Right renal cortex interstitium (tissue), 3 donors: ENCODE results near the gene AKAP7. TPM values are rescaled to one million over a fixed set of nuclear protein-coding genes. Genes with fewer than 3 reads are reported as not detected.

Experiments used
- DNase-seq, 3 donors: peaks; one replicate each; pipeline ENCODE4 v3.0.0-alpha.2; 2013; ENCODE audit warnings: low read depth in 3 of 3, low spot score in 2 of 3
- polyA plus RNA-seq, 3 donors: library from polyadenylated mRNA; unstranded; fragments of 120-200 nt; gene quantifications; one replicate each; pipeline ENCODE4 v1.2.1, GENCODE V29; 2013; ENCODE audit not compliant: insufficient read length in 3 of 3

AKAP7 gene
- polyA plus RNA-seq, 3 donors = 9.8 to 16.9 (median 14.9) TPM

DNA sequence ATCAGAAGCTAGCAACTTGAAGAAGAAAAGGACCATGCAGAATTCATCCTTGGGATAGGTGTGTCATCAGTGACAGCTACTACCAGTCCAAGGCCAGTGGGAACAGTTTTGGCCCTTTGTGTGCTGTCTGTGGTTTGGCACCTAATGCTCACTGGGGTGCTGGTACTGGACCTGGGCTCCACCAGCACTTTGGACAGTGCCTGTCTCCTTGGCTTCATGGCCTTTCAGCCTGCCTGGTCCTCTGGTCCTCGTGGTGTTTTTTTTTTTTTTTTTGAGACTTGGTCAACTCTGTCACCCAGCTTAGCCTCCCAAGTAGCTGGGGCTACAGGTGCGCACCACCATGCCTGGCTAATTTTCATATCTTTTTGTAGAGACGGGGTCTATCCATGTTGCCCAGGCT, 56.3 kb downstream of the AKAP7 start:
- no peak for DNase-seq

DNA sequence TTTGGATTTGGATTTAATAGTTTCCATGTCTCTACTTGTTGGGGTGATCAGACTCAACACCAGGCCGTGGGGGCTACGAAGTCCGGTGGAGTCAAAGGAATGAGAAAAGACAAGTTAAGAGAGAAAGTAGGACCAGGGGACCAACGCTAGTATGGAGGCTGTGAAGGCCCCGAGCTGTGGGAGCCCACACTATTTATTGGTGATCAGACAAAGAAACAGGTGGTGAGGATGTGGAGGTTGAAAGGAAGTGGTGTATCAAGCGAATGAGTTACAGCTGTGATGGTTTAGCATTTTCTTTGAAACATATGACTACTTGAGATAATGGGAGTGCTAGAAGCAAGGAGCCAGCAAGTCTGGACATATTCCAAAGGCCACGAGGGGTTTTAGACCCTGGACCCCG, 62.4 kb downstream of the AKAP7 start:
- no peak for DNase-seq

DNA sequence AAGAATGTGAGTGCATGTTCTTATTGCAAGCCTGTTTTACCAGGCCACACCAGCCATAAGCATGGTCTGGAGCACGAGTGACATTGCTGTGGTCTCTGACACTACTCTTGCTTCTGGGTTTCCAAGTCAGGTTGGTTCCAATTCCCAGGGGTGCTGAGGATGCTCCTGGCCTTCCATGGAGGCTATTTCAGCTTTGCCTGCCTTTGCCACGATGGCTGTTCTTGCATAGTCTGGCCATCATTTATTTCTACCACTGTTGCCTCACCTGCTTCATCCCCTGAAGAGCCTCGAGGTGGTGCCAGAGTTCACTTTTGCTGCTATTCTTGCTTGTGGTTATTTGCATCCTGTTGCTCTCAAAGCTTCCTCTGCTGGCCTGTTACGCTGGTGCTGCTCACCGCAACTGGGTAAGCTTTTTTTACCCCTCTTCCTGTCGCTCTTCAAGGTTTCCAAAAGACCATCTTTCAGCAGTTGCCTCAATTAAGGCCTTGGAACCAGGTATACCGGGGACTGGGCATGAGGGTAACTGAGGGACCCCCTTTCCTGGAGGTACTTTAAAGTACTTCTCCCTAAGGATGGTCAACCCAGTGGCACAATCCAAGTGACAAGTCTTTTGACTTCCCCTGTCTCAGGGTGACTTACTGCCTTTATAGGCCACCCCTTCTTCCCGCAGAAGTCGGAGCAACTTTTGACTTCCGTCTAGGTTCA, 64.5 kb downstream of the AKAP7 start:
- no peak for DNase-seq

DNA sequence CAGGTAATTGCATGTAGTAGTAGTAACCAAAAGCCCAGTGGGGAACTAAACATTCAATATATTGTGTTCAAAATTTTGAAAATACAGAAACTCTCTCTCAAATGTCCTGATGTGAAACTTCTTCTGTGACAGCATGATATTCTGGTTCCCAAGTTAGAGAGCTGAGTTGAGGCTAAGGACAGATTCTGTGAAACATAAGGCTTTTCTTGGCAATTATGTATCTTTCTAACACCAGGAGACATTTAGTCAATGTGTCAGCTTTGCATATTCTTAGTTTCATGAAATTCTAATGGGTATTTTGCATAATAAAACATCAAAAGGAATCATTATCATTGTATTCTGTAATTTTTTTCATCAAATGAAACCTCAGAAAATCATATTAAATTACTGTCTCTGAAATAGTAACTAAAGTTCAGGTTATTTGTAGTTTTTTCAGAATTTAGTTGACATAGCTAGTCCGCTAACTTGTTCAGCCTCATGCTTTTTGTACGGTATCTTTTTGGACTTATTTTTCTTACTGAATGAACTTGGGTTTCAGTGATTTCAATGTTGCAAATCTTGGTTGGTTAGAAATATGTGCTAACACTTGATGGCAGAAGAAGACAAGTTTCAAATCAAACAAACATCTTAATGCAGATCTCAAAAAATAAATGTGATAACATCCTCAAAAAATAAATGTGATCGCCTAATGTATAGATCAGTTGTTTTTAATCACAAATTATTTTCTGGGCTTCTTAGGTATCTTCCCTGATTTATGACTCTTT, 70.4 kb downstream of the AKAP7 start:
- DNase-seq = no peak

DNA sequence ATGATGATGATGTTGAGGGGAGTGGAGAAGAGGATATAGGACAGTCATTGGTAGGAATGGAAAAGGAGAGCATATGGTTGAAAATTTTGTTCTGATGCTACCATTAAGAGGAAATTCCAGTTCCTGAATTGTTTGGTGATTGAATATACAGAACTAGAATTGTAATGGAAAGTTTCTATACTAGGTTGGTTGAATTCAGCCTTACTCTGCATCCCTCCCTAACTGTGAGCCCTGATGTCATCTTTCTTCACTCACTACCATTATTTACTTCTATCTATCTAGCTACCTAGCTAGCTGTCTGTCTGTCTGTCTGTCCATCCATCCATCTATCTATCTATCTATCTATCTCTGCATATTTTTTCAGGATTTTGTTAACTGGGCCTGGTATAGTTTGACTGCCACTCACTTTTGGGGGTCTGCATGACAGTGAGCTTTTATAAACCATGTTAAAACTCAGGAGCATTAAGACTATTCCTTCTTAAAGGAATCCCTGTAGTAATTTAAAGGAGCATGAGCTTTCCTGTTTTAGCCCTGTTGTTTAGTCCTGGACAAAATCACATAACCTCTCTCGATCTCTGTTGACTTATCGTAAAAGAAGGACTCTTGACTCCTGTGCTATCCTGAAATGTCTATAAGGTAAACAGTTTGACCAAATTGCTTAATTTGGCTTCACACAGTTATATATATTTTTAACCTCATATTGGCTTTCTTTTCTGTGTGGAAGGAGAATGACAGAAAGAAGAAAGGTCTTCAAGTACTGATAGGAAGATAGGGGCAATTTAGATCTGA, 71.4 kb downstream of the AKAP7 start:
- DNase-seq = no peak

DNA sequence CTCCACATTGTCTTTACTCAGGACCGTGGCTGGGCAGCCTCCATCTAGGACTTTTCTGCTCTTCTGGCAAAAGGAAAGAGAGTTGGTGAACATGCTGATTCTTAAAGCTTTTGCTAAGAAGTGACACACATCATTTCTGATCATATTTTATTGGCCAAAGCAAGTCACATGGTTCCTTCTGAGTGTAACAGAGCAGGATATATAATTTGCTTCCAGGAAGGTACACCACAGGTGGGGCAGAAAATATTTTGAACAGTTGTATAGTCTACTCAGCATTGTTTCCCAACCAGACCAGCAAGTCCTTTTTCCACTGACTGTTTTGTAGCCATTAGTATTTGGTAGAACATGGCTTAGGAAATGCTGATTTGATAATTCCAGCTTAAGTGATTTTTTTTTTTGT, 73.5 kb downstream of the AKAP7 start:
- DNase-seq = no peak

DNA sequence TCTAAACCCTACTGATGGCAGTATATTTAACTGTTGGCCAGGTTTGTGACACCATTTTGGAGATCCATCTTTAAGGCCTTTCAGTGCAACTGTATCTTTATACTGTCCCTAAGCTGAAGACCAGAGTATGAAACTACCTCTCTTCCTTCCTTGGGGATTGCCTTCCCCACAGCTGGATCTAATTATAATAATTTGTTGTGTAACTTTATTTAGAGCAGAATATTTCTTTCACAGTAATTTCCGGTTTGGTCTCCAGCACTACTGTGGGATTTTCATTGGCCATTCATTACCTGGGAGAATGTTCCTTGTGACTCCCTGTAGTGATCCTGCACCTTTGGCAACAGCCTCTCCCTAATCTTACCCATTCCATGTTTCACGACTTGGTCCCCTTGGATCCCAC, 75.2 kb downstream of the AKAP7 start:
- no peak for DNase-seq

DNA sequence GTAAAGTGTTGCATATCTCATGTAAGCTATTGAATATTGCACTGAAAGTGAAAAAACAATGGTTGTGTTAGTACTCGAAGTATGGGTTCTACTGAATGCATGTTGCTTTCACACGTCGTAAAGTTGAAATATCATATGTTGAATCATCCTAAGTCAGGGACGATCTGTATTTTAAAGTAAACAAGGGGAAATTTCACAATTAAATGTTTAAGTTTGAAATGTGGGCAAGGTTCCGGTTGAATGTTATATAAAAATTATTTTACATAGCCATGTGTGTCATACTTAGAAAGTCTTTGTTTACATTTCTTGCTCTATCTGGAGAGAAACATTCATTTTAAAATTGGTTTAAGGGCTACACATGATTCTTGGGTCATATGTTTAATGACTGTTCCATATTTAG, 76.8 kb downstream of the AKAP7 start:
- DNase-seq = no peak

DNA sequence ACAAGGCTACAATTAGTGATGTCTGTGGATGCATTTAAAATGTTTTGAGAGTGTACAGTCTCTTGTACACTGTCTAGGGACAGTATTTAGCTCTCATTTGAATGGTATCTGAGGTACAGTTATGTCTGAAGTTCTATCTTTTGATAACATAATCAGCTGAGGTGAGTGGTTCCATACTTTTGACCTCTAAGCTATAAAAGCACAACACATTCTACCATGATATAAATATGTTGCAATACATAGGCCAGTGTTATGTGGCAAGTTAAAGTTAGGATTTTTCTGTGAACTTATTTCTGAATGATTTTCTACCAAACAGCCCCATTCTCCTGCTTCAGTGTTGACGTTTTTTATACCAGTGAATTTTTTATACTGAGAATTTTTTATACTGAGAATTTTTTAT, 77.6 kb downstream of the AKAP7 start:
- no peak for DNase-seq

DNA sequence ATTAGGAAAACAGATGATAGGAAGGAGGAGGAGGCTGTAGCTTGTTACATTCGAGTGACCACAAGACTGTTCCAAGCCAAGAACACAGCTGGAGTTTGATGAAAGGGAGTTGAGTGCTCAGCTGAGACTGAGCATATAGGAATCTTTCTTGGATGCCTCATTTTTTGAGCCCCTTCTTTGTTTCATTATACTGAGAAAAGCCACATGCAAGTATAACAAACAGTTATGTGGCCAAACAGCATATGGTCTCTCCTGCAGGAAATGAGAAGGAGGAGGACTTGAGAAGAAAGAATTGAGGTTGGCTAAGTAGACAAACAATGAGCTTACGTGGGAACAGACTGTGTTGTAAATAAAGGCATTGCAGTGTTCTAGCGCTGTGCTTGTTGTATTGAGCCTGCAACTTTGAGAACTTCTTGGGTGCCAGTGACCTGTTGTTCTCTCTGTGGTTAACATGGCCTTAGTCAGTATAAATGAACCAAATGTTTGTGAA, 78.3 kb downstream of the AKAP7 start:
- DNase-seq = no peak

DNA sequence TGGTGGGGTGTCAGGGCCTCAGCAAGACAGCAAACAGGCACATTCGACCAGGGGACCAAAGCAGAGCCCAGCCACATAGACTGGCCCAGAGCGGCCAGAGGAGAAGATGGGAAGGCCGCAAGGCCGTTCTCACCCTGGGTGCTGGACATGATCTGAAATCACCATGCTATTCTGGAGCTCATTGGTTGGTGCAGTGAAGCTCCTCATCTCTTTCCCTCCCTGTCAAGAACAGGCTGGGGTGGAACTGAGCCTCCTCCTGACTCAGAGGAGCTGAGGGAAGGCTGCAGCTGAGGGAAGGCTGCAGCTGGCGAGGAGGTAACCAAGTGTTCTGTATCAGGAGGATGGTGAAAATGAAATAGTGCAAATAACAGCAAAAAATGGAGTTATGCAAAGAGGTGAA, 80.0 kb downstream of the AKAP7 start:
- DNase-seq = no peak

DNA sequence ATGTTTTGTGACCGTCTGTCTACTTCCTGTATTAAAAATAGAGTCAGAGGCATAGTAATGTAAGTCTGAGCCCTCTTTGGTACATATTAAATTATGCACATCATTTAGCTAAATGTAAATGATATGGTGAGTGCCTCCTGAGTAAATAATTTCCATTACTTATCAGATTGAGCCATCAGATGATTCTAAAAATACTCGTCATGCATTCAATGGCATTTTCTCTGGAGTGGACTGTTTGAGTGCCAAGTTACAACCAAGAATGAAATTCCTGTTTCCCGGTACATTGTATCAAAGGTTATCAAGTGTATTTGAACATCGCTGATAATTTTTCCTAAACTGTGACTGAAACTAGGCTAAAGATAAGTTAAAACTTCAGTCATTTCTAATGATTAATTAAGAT, 81.0 kb downstream of the AKAP7 start:
- no peak for DNase-seq

DNA sequence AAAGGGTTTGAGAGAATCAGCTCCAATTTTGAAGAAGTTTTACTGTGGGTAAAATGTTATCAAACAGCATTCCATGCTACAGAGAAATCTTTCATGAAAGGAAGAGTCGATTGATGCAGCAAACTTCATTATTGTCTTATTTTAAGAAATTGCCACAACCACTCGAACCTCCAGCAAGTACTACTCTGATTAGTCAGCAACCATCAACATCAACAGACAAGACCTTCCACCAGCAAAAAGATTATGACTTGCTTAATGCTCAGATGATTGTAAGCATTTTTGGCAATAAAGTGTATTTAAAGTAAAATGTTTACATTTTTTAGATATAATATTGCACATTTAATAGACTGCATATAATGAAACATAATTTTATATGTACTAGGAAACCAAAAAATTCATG, 87.5 kb downstream of the AKAP7 start:
- no peak for DNase-seq

DNA sequence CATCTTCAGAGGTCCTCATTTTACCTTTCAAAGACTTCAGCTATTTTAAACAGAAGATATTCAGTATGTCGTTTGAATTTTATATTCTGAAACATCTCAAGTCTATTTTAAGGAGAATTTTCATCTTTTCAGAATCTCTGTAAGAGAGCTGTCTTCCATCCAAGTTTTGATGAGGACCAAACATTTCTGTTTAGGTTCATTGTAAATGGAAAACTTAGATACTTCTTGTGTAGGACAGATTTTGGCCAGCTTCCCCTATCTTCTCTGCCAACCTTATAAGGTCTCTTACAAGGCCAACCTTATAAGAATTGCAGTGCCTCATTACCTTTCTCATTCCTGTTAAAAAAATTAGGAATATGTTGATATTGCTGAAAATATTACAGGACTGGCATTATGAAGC, 88.1 kb downstream of the AKAP7 start:
- no peak for DNase-seq

DNA sequence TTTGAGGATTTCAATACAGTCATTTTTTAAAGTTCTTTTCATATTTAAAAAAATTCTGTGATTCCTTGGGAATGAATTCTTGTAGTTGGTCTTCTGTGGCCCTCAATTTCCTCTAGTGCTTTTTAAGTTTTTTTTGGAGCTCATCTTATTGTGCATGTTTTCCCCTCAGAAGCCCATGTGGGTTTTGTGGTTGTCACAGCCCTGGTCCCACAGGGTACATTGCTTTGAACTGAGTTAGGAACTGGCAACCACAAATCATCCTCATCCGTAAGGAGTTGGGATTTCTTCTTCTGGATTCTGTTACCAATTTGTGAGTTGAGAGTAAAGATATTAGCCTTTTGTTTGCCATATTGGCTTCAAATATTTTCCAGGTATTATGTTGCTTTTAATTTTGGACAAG, 89.9 kb downstream of the AKAP7 start:
- DNase-seq = no peak

DNA sequence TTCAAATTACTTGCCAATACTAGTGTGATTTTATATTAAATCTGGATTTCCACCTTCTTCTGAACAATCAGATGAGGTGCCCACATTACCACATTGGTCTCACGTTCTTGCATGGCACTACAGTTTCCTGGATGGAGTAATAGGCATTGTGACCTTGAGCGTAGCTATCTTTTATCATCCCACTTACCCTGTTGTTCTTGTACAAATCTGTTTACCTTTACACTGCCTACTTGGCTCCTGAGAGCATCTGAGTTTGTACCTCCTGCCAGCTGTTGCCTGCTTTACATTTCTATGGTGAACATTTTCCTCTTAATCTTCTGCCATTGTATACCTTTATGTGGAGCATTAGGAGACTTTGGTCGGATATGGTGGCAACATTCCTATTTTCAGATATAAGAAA, 90.7 kb downstream of the AKAP7 start:
- DNase-seq = no peak

DNA sequence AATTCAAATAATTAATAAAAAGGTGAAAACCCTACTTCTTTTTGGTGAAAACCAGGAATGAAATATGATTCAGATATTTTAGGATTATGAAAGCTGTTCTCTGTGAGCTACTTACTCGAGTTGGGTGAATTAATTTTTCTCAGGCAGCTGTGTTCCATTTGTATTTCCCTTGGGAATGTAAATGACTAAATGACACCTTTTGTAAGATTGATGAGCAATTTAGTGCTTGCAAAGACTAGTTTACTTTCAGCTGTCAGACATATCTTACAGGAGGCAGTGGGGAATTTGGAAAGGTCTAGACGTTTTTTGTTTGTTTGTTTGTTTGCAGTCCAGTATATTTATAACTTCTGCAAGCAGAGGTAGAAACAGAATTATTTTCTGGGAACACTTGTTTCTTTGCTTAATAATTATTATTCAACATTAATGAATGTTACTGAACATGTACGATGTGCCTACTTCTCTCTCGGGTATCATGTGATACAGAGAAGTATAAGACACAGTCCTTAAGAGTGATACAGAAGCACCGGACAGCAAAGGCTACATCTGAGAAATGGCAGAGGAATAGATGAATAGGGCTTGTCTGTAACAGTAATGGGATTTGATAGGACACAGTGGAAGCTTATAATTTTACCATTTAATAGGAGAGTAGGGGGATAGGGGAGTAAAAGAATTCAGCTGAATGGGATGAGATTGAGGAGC, 91.3 kb downstream of the AKAP7 start:
- no peak for DNase-seq

DNA sequence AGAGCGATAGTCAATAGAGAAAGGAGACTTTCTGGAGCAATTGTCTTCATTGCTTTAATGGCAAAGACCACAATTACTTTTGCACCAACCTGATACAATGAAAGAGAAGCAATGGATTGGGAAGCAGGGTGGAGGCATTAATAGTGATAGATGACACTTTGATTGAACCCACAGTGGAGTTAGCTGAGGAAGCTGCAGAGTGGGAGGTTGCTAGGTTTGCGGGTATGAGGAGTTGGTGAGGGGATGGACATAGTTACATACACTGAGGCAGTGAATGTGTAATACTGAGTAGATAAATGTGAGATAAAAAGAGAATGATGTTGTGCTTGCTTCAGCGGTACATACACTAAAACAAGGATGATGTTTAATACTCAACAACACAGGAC, 91.9 kb downstream of the AKAP7 start:
- DNase-seq = no peak

DNA sequence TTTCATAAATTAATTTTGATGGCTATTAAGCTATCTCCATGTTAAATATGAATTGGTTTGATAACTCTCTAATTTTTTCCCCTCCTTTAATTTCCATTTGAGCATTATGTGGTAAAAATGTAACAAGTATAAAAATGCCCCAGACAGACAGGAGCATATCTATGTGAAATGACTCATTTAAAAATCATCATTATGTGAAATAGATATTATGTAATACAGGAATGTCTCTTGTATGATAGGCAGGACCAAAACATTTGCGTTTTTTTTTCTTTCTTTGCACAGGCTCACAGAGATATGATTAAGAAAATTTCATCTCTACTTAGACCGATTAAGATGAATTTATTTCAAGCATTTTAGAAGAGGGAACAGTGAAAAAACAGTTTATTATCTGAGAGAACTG, 95.8 kb downstream of the AKAP7 start:
- DNase-seq = no peak

DNA sequence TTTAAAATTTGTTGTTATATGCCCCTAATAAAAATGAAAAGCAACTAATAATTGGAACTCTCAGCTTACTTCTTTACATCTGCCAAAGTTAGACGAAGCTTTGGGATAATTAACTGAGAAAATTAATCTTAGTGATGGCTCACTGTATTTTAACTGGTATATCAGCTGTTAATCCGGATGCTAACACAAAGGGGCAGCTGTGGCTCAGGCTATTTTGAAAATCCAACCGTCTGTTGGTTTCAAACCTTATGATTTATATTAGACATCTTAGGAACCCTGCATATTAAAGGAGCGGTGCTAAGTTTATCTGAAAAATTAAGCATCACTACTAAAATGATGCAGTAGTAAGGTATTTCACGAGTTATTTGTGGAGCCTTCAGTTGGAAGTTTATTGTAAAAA, 96.6 kb downstream of the AKAP7 start:
- DNase-seq = no peak

DNA sequence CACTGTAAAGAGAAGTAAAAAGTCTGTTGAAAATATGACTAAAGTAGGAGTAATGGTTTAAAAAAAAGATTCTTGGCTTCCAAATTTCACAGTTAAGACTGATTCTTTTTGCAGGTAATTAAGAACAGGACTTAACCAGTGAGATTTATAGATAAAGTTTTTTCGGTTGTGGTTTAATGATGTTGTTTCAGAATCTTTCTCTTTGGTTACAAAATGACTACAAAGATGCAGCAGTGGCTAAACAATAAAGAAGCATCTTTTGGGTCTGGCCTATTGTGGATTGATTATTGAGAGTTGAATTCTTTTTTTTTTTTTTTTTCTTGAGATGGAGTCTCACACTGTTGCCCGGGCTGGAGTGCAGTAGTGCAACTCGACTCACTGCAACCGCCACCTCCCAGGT, 109.7 kb downstream of the AKAP7 start:
- no peak for DNase-seq
